SK-N-SH (cell line): ENCODE results near the gene EPHB2. TPM values are rescaled to one million over a fixed set of nuclear protein-coding genes. Genes with fewer than 3 reads are reported as not detected.

Experiments
- CTCF ChIA-PET: fragments of 300-600, 350-600 bp; formaldehyde crosslinking; extraction: SDS; loops from one replicate; lab custom pipeline; 2021; lab: Yijun Ruan, JAX
- POLR2A ChIA-PET: fragments of 350-600 bp; sonication (Branson Sonifier 250); formaldehyde crosslinking; extraction: SDS; loops from one replicate; lab custom pipeline; 2020; ENCODE audit warnings: antibody characterized with exemption, inconsistent platforms; lab: Yijun Ruan, JAX
- DNase-seq: peaks from one replicate; pipeline ENCODE4 v3.0.0; 2012
- H2AFZ ChIP-seq: fragments of 200-600 bp; sonication (generic); 2 replicates; pipeline ENCODE4 v1.8.1; 2016; ENCODE audit warnings: antibody characterized with exemption, mild to moderate bottlenecking, low read depth
- H3F3A ChIP-seq: fragments of 200-600 bp; sonication (generic); replicated peaks from 2 replicates; pipeline ENCODE3; 2016; ENCODE audit warnings: antibody characterized with exemption, mild to moderate bottlenecking; ENCODE audit not compliant: insufficient read depth
- H3K27ac ChIP-seq, 2 experiments: fragments of 200-500 bp in 1 of 2; fragments of 200-600 bp in 1 of 2; sonication (Bioruptor generic) in 1 of 2; sonication (generic), shearing (Covaris generic) in 1 of 2; 2 replicates each; pipeline versions ENCODE4 v1.5.1 to v1.6.1; 2014 to 2016; ENCODE audit warnings: low read depth in 2 of 2, inconsistent platforms in 1 of 2, low read length in 1 of 2, mild to moderate bottlenecking in 1 of 2, mixed read lengths in 1 of 2
- H3K27me3 ChIP-seq: fragments of 200-600 bp; sonication (generic), shearing (Covaris generic); 2 replicates; pipeline ENCODE4 v1.6.1; 2016; ENCODE audit warnings: mixed run types; ENCODE audit not compliant: insufficient read depth
- H3K36me3 ChIP-seq, 2 experiments: fragments of 200-500 bp in 1 of 2; fragments of 200-600 bp in 1 of 2; sonication (Bioruptor generic) in 1 of 2; sonication (generic) in 1 of 2; replicated peaks in 1 of 2; 2 replicates each; pipeline versions ENCODE3 to v1.5.1; 2014 to 2016; ENCODE audit warnings: low read length in 1 of 2, mild to moderate bottlenecking in 1 of 2; ENCODE audit not compliant: insufficient read depth in 2 of 2, control insufficient read depth in 1 of 2
- H3K4me1 ChIP-seq, 2 experiments: fragments of 200-500 bp in 1 of 2; fragments of 200-600 bp in 1 of 2; sonication (Bioruptor generic) in 1 of 2; sonication (generic), shearing (Covaris generic) in 1 of 2; 2 replicates each; pipeline versions ENCODE4 v1.5.1 to v1.6.1; 2014 to 2016; ENCODE audit warnings: low read depth in 1 of 2, low read length in 1 of 2, mixed run types in 1 of 2; ENCODE audit not compliant: insufficient read depth in 2 of 2, control insufficient read depth in 1 of 2
- H3K4me2 ChIP-seq: fragments of 200-600 bp; sonication (generic), shearing (Covaris generic); 2 replicates; pipeline ENCODE4 v1.6.1; 2017; ENCODE audit warnings: mixed run types
- H3K4me3 ChIP-seq, 2 experiments: fragments of 200-500 bp in 1 of 2; fragments of 200-600 bp in 1 of 2; sonication (Bioruptor generic) in 1 of 2; sonication (generic), shearing (Covaris generic) in 1 of 2; 2 replicates each; pipeline versions ENCODE4 v1.5.1 to v1.8.1; 2014 to 2016; ENCODE audit warnings: low read depth in 2 of 2, inconsistent platforms in 1 of 2, low read length in 1 of 2, mild to moderate bottlenecking in 1 of 2, mixed read lengths in 1 of 2, moderate library complexity in 1 of 2
- H3K79me2 ChIP-seq: fragments of 200-600 bp; sonication (generic); 2 replicates; pipeline ENCODE4 v1.8.1; 2017; ENCODE audit warnings: mild to moderate bottlenecking; ENCODE audit not compliant: insufficient read depth
- H3K9ac ChIP-seq: fragments of 200-600 bp; sonication (generic); 2 replicates; pipeline ENCODE4 v1.6.1; 2017; ENCODE audit warnings: mixed run types
- H3K9me2 ChIP-seq: fragments of 200-600 bp; sonication (generic); 2 replicates; pipeline ENCODE4 v1.6.1; 2017; ENCODE audit warnings: mixed run types
- H3K9me3 ChIP-seq: fragments of 200-600 bp; sonication (generic); 2 replicates; pipeline ENCODE4 v1.6.1; 2017; ENCODE audit warnings: mixed run types, mild to moderate bottlenecking, moderate library complexity
- H4K20me1 ChIP-seq: fragments of 200-600 bp; sonication (generic); 2 replicates; pipeline ENCODE4 v1.6.1; 2017; ENCODE audit warnings: mild to moderate bottlenecking, mixed run types; ENCODE audit not compliant: insufficient read depth
- CHD2 ChIP-seq: fragments of 150-350 bp; IDR thresholded peaks from 2 replicates; pipeline ENCODE4 v1.6.1; 2018; ENCODE audit warnings: low read length; ENCODE audit not compliant: partially characterized antibody
- ELF1 ChIP-seq: IDR thresholded peaks from 2 replicates; pipeline ENCODE4 v1.4.0; 2012
- EP300 ChIP-seq, 2 experiments: IDR thresholded peaks; 2 replicates each; pipeline versions ENCODE4 v1.4.0 to v1.6.1; 2012; ENCODE audit warnings: borderline replicate concordance in 1 of 2, low read depth in 1 of 2, low read length in 1 of 2
- FOXJ3 ChIP-seq: sonication (generic); formaldehyde crosslinking; IDR thresholded peaks from 2 replicates; pipeline ENCODE4 v1.5.1; 2020; ENCODE audit warnings: mild to moderate bottlenecking, missing genetic modification reagents
- GABPA ChIP-seq: IDR thresholded peaks from 2 replicates; pipeline ENCODE4 v1.4.0; 2012; ENCODE audit warnings: low read depth, mild to moderate bottlenecking
- GATA2 ChIP-seq: sonication (generic); formaldehyde crosslinking; IDR thresholded peaks from 2 replicates; pipeline ENCODE4 v1.5.0; 2020; ENCODE audit warnings: mild to moderate bottlenecking, missing genetic modification reagents
- MXI1 ChIP-seq: IDR thresholded peaks from 2 replicates; pipeline ENCODE4 v1.6.1; 2012; ENCODE audit warnings: mild to moderate bottlenecking, low read depth, low read length, improper control_type of control experiment
- NFIC ChIP-seq: IDR thresholded peaks from 2 replicates; pipeline ENCODE4 v1.4.0; 2012; ENCODE audit warnings: borderline replicate concordance
- NRF1 ChIP-seq: IDR thresholded peaks from 2 replicates; pipeline ENCODE4 v1.6.1; 2012; ENCODE audit warnings: low read depth, mild to moderate bottlenecking, low read length
- POLR2AphosphoS5 ChIP-seq: IDR thresholded peaks from 2 replicates; pipeline ENCODE4 v1.6.1; 2012; ENCODE audit warnings: low read depth, low read length
- RAD21 ChIP-seq: IDR thresholded peaks from 2 replicates; pipeline ENCODE4 v1.6.1; 2012; ENCODE audit warnings: mild to moderate bottlenecking, low read length
- RFX5 ChIP-seq: IDR thresholded peaks from 2 replicates; pipeline ENCODE4 v1.6.1; 2012; ENCODE audit warnings: mild to moderate bottlenecking, improper control_type of control experiment, low read length
- SIN3A ChIP-seq: IDR thresholded peaks from 2 replicates; pipeline ENCODE4 v1.6.1; 2012; ENCODE audit warnings: low read depth, mild to moderate bottlenecking, low read length, moderate library complexity, borderline replicate concordance
- SMC3 ChIP-seq: IDR thresholded peaks from 2 replicates; pipeline ENCODE4 v1.6.1; 2012; ENCODE audit warnings: low read depth, low read length, improper control_type of control experiment
- TAF1 ChIP-seq: IDR thresholded peaks from 2 replicates; pipeline ENCODE4 v1.6.1; 2012; ENCODE audit warnings: low read depth, mild to moderate bottlenecking, low read length, moderate library complexity, borderline replicate concordance
- TCF12 ChIP-seq: IDR thresholded peaks from 2 replicates; pipeline ENCODE4 v1.4.0; 2012
- TEAD4 ChIP-seq: IDR thresholded peaks from 2 replicates; pipeline ENCODE4 v1.4.0; 2012; ENCODE audit warnings: mild to moderate bottlenecking, borderline replicate concordance; ENCODE audit not compliant: insufficient read depth
- YY1 ChIP-seq: IDR thresholded peaks from 2 replicates; pipeline ENCODE4 v1.4.0; 2012; ENCODE audit warnings: low read depth, mild to moderate bottlenecking
- WGBS: methylation state at CpG from one replicate; pipeline ENCODE4 v1.1.6; 2017; ENCODE audit warnings: low lambda C conversion rate; 5-methylcytosine and 5-hydroxymethylcytosine counted together
- polyA plus RNA-seq, 3 experiments: library from polyadenylated mRNA; depleted of rRNA; stranded (reverse); fragments of >200 nt; gene quantifications; 2 replicates each; pipeline ENCODE4 v1.2.3, GENCODE V29; 2012
- TF ChIP-seq, protein P1 (sequence below): IDR thresholded peaks from 2 replicates; pipeline ENCODE4 v1.6.1; 2012; ENCODE audit warnings: mild to moderate bottlenecking, low read depth, low read length, moderate library complexity
- TF ChIP-seq, protein P2 (sequence below): fragments of 150-350 bp; IDR thresholded peaks from 2 replicates; pipeline ENCODE4 v1.6.1; 2017; ENCODE audit warnings: antibody characterized with exemption, low read length, low read depth, borderline replicate concordance
- TF ChIP-seq, protein P3 (sequence below): IDR thresholded peaks from 2 replicates; pipeline ENCODE4 v1.4.0; 2012; ENCODE audit warnings: low read depth
- TF ChIP-seq, protein P4 (sequence below): fragments of 200-600 bp; sonication (generic); IDR thresholded peaks from 2 replicates; pipeline ENCODE4 v1.6.1; 2017; ENCODE audit warnings: antibody characterized with exemption, mild to moderate bottlenecking, moderate library complexity

The EPHB2 gene
- polyA plus RNA-seq, 1 of the 3 experiments (the other 2 are of a cell fraction) = 25.2 TPM

DNA sequence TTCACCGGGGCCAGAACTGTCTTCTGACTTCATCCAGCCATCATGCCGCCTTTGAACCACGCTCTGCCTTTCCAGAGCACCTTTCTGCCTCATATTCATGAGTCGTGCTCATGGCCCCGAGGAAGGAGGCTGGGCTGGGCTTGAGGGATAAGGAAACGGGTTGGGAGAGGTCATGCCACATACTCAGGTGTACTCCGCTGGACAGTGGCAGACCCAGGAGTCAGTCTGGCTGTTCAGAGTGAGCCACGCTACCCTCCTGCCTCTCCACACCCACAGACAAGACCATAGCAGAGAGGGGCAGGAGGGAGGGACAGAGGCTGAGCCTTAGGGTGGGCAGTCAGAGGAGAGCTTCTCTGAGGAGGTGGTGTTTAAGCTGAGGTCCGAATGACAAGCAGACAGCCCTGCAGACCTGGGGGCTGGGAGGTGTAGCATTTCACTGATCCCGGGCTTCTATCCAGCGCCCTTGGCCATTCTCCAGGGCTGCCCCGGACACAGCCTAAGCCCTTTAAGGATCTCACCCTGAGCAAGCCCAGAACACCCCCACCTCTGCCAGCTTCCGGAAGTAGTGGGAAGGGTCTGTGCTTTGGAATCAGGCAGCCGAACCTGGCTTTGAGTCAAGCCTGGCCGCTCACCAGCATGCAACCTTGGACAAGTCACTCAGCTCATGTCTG lies 159.7 kb downstream of the EPHB2 start (continued):
- TF ChIP-seq, protein P1, sequence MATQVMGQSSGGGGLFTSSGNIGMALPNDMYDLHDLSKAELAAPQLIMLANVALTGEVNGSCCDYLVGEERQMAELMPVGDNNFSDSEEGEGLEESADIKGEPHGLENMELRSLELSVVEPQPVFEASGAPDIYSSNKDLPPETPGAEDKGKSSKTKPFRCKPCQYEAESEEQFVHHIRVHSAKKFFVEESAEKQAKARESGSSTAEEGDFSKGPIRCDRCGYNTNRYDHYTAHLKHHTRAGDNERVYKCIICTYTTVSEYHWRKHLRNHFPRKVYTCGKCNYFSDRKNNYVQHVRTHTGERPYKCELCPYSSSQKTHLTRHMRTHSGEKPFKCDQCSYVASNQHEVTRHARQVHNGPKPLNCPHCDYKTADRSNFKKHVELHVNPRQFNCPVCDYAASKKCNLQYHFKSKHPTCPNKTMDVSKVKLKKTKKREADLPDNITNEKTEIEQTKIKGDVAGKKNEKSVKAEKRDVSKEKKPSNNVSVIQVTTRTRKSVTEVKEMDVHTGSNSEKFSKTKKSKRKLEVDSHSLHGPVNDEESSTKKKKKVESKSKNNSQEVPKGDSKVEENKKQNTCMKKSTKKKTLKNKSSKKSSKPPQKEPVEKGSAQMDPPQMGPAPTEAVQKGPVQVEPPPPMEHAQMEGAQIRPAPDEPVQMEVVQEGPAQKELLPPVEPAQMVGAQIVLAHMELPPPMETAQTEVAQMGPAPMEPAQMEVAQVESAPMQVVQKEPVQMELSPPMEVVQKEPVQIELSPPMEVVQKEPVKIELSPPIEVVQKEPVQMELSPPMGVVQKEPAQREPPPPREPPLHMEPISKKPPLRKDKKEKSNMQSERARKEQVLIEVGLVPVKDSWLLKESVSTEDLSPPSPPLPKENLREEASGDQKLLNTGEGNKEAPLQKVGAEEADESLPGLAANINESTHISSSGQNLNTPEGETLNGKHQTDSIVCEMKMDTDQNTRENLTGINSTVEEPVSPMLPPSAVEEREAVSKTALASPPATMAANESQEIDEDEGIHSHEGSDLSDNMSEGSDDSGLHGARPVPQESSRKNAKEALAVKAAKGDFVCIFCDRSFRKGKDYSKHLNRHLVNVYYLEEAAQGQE = no peak
- no peak for TF ChIP-seq YY1
- TF ChIP-seq GATA2 (CRISPR knock-in tag) = no peak
- TF ChIP-seq, protein P2, sequence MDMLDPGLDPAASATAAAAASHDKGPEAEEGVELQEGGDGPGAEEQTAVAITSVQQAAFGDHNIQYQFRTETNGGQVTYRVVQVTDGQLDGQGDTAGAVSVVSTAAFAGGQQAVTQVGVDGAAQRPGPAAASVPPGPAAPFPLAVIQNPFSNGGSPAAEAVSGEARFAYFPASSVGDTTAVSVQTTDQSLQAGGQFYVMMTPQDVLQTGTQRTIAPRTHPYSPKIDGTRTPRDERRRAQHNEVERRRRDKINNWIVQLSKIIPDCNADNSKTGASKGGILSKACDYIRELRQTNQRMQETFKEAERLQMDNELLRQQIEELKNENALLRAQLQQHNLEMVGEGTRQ = no peak
- no peak for TF ChIP-seq CHD2
- peak in 1 of 2 experiments; percentile 53; a peak in 2 of 4 replicates for TF ChIP-seq EP300 (IDR thresholded peaks at IDR 0.05; ENCODE audit: borderline replicate concordance in 1 of 2, low read depth in 1 of 2, low read length in 1 of 2)
- TF ChIP-seq, protein P3, sequence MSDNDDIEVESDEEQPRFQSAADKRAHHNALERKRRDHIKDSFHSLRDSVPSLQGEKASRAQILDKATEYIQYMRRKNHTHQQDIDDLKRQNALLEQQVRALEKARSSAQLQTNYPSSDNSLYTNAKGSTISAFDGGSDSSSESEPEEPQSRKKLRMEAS = peak; percentile 55; the same call in 1 of the 2 replicates
- TF ChIP-seq TEAD4 = no peak

DNA sequence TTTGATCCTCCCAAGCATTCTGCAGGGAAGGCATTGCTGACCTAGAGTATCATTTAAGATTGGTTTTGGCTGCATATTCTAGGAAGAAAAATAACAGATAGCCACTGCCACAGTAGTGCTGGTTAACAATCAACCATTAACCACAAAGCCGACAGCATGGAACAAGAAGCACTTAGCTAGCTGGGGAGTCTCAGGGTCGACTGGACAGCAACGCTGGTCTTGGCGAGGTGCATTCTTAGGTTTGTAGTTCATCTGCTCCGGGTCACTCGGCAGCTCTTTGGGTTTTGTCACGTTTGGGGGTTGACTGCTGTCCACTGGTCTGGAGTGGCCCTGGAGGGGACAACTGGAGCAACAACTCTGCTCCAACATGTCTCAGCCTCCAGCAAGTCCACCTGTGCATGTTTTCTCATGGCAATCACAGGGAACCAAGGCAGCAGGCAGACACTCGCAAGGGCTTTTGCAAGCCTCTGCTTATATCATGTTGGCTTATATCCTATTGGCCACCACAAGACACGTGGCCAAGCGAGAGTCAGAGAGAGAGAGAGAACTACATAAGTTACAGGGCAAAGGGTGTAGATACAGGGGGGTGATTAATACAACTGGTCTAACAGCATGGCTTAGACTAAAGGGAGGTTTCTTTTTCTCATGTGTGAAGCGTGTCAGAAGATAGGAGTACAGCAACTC lies 162.5 kb downstream of the EPHB2 start:
- DNase-seq = no peak
- ChIA-PET CTCF (interaction anchor here (0.6 to 1.3 kb wide), 3 partner anchors 11 to 91 kb away, joined by 3 read pairs; no protein-coding TSS in a partner anchor), POLR2A (no interaction called here)
- WGBS = 92% methylated on average over 11 of the region's 11 CpGs
- no peak overlapping the region for H3K4me2 ChIP-seq
- H3K79me2 ChIP-seq = no peaks in the 10 kb centered on the region
- H3K4me3 ChIP-seq = no peak overlapping the region
- H4K20me1 ChIP-seq = 0 out of 2 replicates have a peak, but pooled peaks cover 4% of the 10 kb centered on the region
- no peak overlapping the region for H2AFZ ChIP-seq
- H3K36me3 ChIP-seq = peaks cover 6 to 21% of the 10 kb centered on the region in 2 experiments
- H3F3A ChIP-seq = peaks cover 10% of the 10 kb centered on the region
- no peak overlapping the region for H3K9ac ChIP-seq
- H3K9me3 ChIP-seq = no peaks in the 10 kb centered on the region
- H3K9me2 ChIP-seq = no peaks in the 10 kb centered on the region
- H3K27ac ChIP-seq = no peak overlapping the region
- H3K27me3 ChIP-seq = no peaks in the 10 kb centered on the region
- H3K4me1 ChIP-seq = peaks cover 10 to 14% of the 10 kb centered on the region in 2 experiments; a peak in 3 of 4 replicates
- TF ChIP-seq TCF12 = no peak
- no peak for TF ChIP-seq ELF1
- no peak for TF ChIP-seq FOXJ3 (CRISPR knock-in tag)
- TF ChIP-seq, protein P4, sequence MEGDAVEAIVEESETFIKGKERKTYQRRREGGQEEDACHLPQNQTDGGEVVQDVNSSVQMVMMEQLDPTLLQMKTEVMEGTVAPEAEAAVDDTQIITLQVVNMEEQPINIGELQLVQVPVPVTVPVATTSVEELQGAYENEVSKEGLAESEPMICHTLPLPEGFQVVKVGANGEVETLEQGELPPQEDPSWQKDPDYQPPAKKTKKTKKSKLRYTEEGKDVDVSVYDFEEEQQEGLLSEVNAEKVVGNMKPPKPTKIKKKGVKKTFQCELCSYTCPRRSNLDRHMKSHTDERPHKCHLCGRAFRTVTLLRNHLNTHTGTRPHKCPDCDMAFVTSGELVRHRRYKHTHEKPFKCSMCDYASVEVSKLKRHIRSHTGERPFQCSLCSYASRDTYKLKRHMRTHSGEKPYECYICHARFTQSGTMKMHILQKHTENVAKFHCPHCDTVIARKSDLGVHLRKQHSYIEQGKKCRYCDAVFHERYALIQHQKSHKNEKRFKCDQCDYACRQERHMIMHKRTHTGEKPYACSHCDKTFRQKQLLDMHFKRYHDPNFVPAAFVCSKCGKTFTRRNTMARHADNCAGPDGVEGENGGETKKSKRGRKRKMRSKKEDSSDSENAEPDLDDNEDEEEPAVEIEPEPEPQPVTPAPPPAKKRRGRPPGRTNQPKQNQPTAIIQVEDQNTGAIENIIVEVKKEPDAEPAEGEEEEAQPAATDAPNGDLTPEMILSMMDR = no peak
- no peak for TF ChIP-seq RAD21
- TF ChIP-seq NFIC = no peak
- TF ChIP-seq, protein P2 = no peak
- no peak for TF ChIP-seq TEAD4
- TF ChIP-seq RFX5 = no peak
- no peak for TF ChIP-seq POLR2AphosphoS5
- TF ChIP-seq NRF1 = no peak
- no peak for TF ChIP-seq TAF1
- no peak for TF ChIP-seq GABPA
- TF ChIP-seq SIN3A = no peak
- no peak for TF ChIP-seq SMC3
- no peak for TF ChIP-seq GATA2 (CRISPR knock-in tag)
- TF ChIP-seq MXI1 = no peak
